Activated CD4-positive, alpha-beta memory T cell treated with anti-CD3 and anti-CD28 coated beads for 36 hours (primary cell): ENCODE data around the gene USP3. TPM values are rescaled to one million over a fixed set of nuclear protein-coding genes. Genes with fewer than 3 reads are reported as not detected.

Experiments used
- CTCF ChIA-PET: fragments of 350-600 bp; sonication (Branson Sonifier 250); formaldehyde crosslinking; loops from one replicate; lab custom pipeline; 2021; ENCODE audit warnings: antibody characterized with exemption, inconsistent platforms; lab: Charles Lee
- POLR2A ChIA-PET: fragments of 350-600 bp; sonication (Branson Sonifier 250); formaldehyde crosslinking; loops from one replicate; lab custom pipeline; 2021; ENCODE audit warnings: antibody characterized with exemption; lab: Charles Lee
- DNase-seq: peaks from one replicate; pipeline ENCODE4 v3.0.0-alpha.2; 2020
- H3K27ac Mint-ChIP-seq: one replicate; pipeline ENCODE4 v1.8.0; 2021; ENCODE audit warnings: mixed read lengths
- H3K27me3 Mint-ChIP-seq: one replicate; pipeline ENCODE4 v1.8.0; 2021; ENCODE audit warnings: mixed read lengths
- H3K36me3 Mint-ChIP-seq: one replicate; pipeline ENCODE4 v1.8.0; 2021; ENCODE audit warnings: mixed read lengths
- H3K4me1 Mint-ChIP-seq: one replicate; pipeline ENCODE4 v1.8.0; 2021; ENCODE audit warnings: low read depth, mixed read lengths
- H3K4me3 Mint-ChIP-seq: one replicate; pipeline ENCODE4 v1.8.0; 2021; ENCODE audit warnings: mild to moderate bottlenecking, mixed read lengths
- H3K9me3 Mint-ChIP-seq: one replicate; pipeline ENCODE4 v1.8.0; 2021; ENCODE audit warnings: mixed read lengths
- intact Hi-C: fragments of 100-400 bp; cut with micrococcal nuclease; formaldehyde crosslinking; loops from one replicate; pipeline ENCODE4 v1.15.1; 2023
- total RNA-seq, 2 experiments: library from RNA; stranded (reverse); gene quantifications; one replicate each; pipeline ENCODE4 v1.2.3, GENCODE V29; 2021

USP3 gene
- total RNA-seq, 2 experiments from 2014 or later: 46.1 to 48.9 TPM

- ChIA-PET CTCF (interaction anchor here (1.5 to 9.3 kb wide), 5 partner anchors 13 to 470 kb away, joined by 4 to 69 read pairs (median 36); partner anchors contain the start of gene USP3), POLR2A (no interaction called here)
- H3K4me3 Mint-ChIP-seq: no peak overlapping the region
- H3K4me1 Mint-ChIP-seq: peaks cover 67% of the 10 kb centered on the region
- intact Hi-C loops: no loop called here
- no peaks in the 10 kb centered on the region for H3K27me3 Mint-ChIP-seq
- no peaks in the 10 kb centered on the region for H3K9me3 Mint-ChIP-seq
- H3K27ac Mint-ChIP-seq: no peak overlapping the region
- H3K36me3 Mint-ChIP-seq: peaks cover 11% of the 10 kb centered on the region
- DNase-seq: no peak
Measured at GRCh38 chr15:63597821-63598220, 93.4 kb downstream of the USP3 start.

GRCh38 chr15:63598473-63599400 is 94.3 kb downstream of the USP3 start:
- intact Hi-C loops: loop anchor here (1.0 kb wide), 1 partner anchor 132 kb away; no protein-coding TSS in a partner anchor
- Mint-ChIP-seq H3K27ac (peak overlapping the region; percentile 84), H3K4me3 (peak overlapping the region; percentile 86), H3K4me1 (peaks cover 58% of the 10 kb centered on the region), H3K9me3 (no peaks in the 10 kb centered on the region), H3K36me3 (peaks cover 4% of the 10 kb centered on the region), H3K27me3 (no peaks in the 10 kb centered on the region)
- CTCF ChIA-PET: interaction anchor here (0.7 to 9.3 kb wide), 24 partner anchors 9 to 469 kb away, joined by 3 to 69 read pairs (median 4); partner anchors contain the start of gene USP3
- DNase-seq: no peak
- POLR2A ChIA-PET: interaction anchor here (0.8 to 4.2 kb wide), 6 partner anchors 11 to 132 kb away, joined by 3 to 29 read pairs (median 10); partner anchors contain the start of gene USP3

GRCh38 chr15:63599401-63600000 is 95.1 kb downstream of the USP3 start:
- peak overlapping the region; percentile 86 for H3K4me3 Mint-ChIP-seq
- peaks cover 54% of the 10 kb centered on the region for H3K4me1 Mint-ChIP-seq
- peak; percentile 67 for DNase-seq
- intact Hi-C loops: loop anchor here (1.0 kb wide), 1 partner anchor 133 kb away; no protein-coding TSS in a partner anchor
- no peaks in the 10 kb centered on the region for H3K27me3 Mint-ChIP-seq
- H3K36me3 Mint-ChIP-seq: no peaks in the 10 kb centered on the region
- ChIA-PET POLR2A (interaction anchor here (0.8 to 4.2 kb wide), 8 partner anchors 11 to 133 kb away, joined by 3 to 29 read pairs (median 8); partner anchors contain the start of gene USP3), CTCF (interaction anchor here (0.7 to 9.3 kb wide), 28 partner anchors 8 to 554 kb away, joined by 3 to 69 read pairs (median 4); partner anchors contain the start of gene USP3)
- H3K27ac Mint-ChIP-seq: peak overlapping the region; percentile 84
- no peaks in the 10 kb centered on the region for H3K9me3 Mint-ChIP-seq

GRCh38 chr15:63600001-63600615 is 95.7 kb downstream of the USP3 start:
- peaks cover 54% of the 10 kb centered on the region for H3K4me1 Mint-ChIP-seq
- H3K36me3 Mint-ChIP-seq: no peaks in the 10 kb centered on the region
- POLR2A ChIA-PET: interaction anchor here (0.7 to 4.2 kb wide), 9 partner anchors 90 to 134 kb away, joined by 3 to 29 read pairs (median 6); partner anchors contain the start of gene USP3
- peak overlapping the region; percentile 86 for H3K4me3 Mint-ChIP-seq
- intact Hi-C loops: loop anchor here (1.0 to 10.0 kb wide), 2 partner anchors 97 to 495 kb away; partner anchors contain the start of genes CIAO2A and SNX1
- H3K27me3 Mint-ChIP-seq: no peaks in the 10 kb centered on the region
- H3K9me3 Mint-ChIP-seq: no peaks in the 10 kb centered on the region
- peak overlapping the region; percentile 84 for H3K27ac Mint-ChIP-seq
- CTCF ChIA-PET: interaction anchor here (0.8 to 9.3 kb wide), 22 partner anchors 8 to 553 kb away, joined by 3 to 69 read pairs (median 4); partner anchors contain the start of gene USP3
- DNase-seq: peak; percentile 36

GRCh38 chr15:63600616-63601025 is 96.2 kb downstream of the USP3 start:
- no peaks in the 10 kb centered on the region for H3K27me3 Mint-ChIP-seq
- peak overlapping the region; percentile 96 for H3K27ac Mint-ChIP-seq
- ChIA-PET POLR2A (interaction anchor here (0.7 to 4.2 kb wide), 8 partner anchors 91 to 134 kb away, joined by 3 to 29 read pairs (median 8); partner anchors contain the start of gene USP3), CTCF (interaction anchor here (0.8 to 9.3 kb wide), 13 partner anchors 10 to 553 kb away, joined by 3 to 69 read pairs (median 10); partner anchors contain the start of gene USP3)
- DNase-seq: peak; percentile 93
- intact Hi-C loops: loop anchor here (1.0 to 10.0 kb wide), 2 partner anchors 97 to 494 kb away; partner anchors contain the start of genes CIAO2A and SNX1
- H3K36me3 Mint-ChIP-seq: no peaks in the 10 kb centered on the region
- H3K9me3 Mint-ChIP-seq: no peaks in the 10 kb centered on the region
- peak overlapping the region; percentile 93 for H3K4me3 Mint-ChIP-seq
- peaks cover 54% of the 10 kb centered on the region for H3K4me1 Mint-ChIP-seq

- ChIA-PET POLR2A (interaction anchor here (1.0 to 4.2 kb wide), 6 partner anchors 9 to 125 kb away, joined by 4 to 29 read pairs (median 8); partner anchors contain the start of gene USP3), CTCF (interaction anchor here (0.8 to 9.3 kb wide), 10 partner anchors 10 to 138 kb away, joined by 3 to 69 read pairs (median 16); partner anchors contain the start of gene USP3)
- no peaks in the 10 kb centered on the region for H3K36me3 Mint-ChIP-seq
- DNase-seq: peak; percentile 77
- H3K27me3 Mint-ChIP-seq: no peaks in the 10 kb centered on the region
- H3K4me3 Mint-ChIP-seq: peak overlapping the region; percentile 93
- peaks cover 54% of the 10 kb centered on the region for H3K4me1 Mint-ChIP-seq
- intact Hi-C loops: loop anchor here (10.0 kb wide), 1 partner anchor 494 kb away; the partner anchor contains the start of genes CIAO2A and SNX1
- H3K27ac Mint-ChIP-seq: peak overlapping the region; percentile 96
- no peaks in the 10 kb centered on the region for H3K9me3 Mint-ChIP-seq
Measured at GRCh38 chr15:63601026-63601703, 96.8 kb downstream of the USP3 start.

- peak overlapping the region; percentile 96 for H3K27ac Mint-ChIP-seq
- H3K4me1 Mint-ChIP-seq: peaks cover 53% of the 10 kb centered on the region
- peaks cover 2% of the 10 kb centered on the region for H3K36me3 Mint-ChIP-seq
Measured at GRCh38 chr15:63601704-63602185, 97.4 kb downstream of the USP3 start.

GRCh38 chr15:63602595-63602994 is 98.2 kb downstream of the USP3 start:
- no peak for DNase-seq
- Mint-ChIP-seq H3K9me3 (no peaks in the 10 kb centered on the region), H3K4me3 (peak overlapping the region; percentile 20), H3K27ac (peak overlapping the region; percentile 19), H3K27me3 (no peaks in the 10 kb centered on the region), H3K36me3 (peaks cover 4% of the 10 kb centered on the region), H3K4me1 (peaks cover 46% of the 10 kb centered on the region)
- ChIA-PET CTCF (interaction anchor here (0.9 to 9.3 kb wide), 3 partner anchors 136 to 428 kb away, joined by 3 to 69 read pairs (median 16); no protein-coding TSS in a partner anchor), POLR2A (interaction anchor here (4.1 to 4.2 kb wide), 2 partner anchors 98 to 105 kb away, joined by 12 to 29 read pairs; partner anchors contain the start of gene USP3)
- intact Hi-C loops: loop anchor here (10.0 kb wide), 1 partner anchor 492 kb away; the partner anchor contains the start of genes CIAO2A and SNX1

More at GRCh38 chr15:63601704-63602185, 97.4 kb downstream of the USP3 start:
- peak; percentile 33 for DNase-seq
- CTCF ChIA-PET: interaction anchor here (0.6 to 9.3 kb wide), 7 partner anchors 9 to 558 kb away, joined by 3 to 69 read pairs (median 16); partner anchors contain the start of gene USP3
- H3K9me3 Mint-ChIP-seq: no peaks in the 10 kb centered on the region
- POLR2A ChIA-PET: interaction anchor here (0.6 to 4.2 kb wide), 5 partner anchors 8 to 108 kb away, joined by 3 to 29 read pairs (median 9); partner anchors contain the start of gene USP3
- no peaks in the 10 kb centered on the region for H3K27me3 Mint-ChIP-seq
- intact Hi-C loops: loop anchor here (10.0 kb wide), 1 partner anchor 493 kb away; the partner anchor contains the start of genes CIAO2A and SNX1
- H3K4me3 Mint-ChIP-seq: peak overlapping the region; percentile 93

GRCh38 chr15:63603516-63603915 is 99.1 kb downstream of the USP3 start:
- no peaks in the 10 kb centered on the region for H3K27me3 Mint-ChIP-seq
- intact Hi-C loops: loop anchor here (10.0 kb wide), 1 partner anchor 491 kb away; the partner anchor contains the start of genes CIAO2A and SNX1
- ChIA-PET CTCF (interaction anchor here (0.6 to 9.3 kb wide), 3 partner anchors 98 to 148 kb away, joined by 3 to 69 read pairs (median 3); no protein-coding TSS in a partner anchor), POLR2A (interaction anchor here (1.1 kb wide), 1 partner anchor 490 kb away, joined by 3 read pairs; the partner anchor contains the start of gene CIAO2A)
- no peaks in the 10 kb centered on the region for H3K9me3 Mint-ChIP-seq
- H3K36me3 Mint-ChIP-seq: peaks cover 8% of the 10 kb centered on the region
- no peak for DNase-seq
- no peak overlapping the region for H3K4me3 Mint-ChIP-seq
- H3K4me1 Mint-ChIP-seq: peaks cover 43% of the 10 kb centered on the region
- no peak overlapping the region for H3K27ac Mint-ChIP-seq
